Stimulated activated CD4-positive, alpha-beta T cell treated with anti-CD3 and anti-CD28 coated beads, TNF-alpha, amount 100 ng/mL, for 24 hours (primary cell): ENCODE results near the gene PMEPA1.

Experiments used
- DNase-seq, 3 experiments: peaks; one replicate each; pipeline ENCODE4 v3.0.0-alpha.2; 2020; ENCODE audit warnings: low read depth in 3 of 3

PMEPA1 gene

GRCh38 chr20:57736738-57737347 is 27.0 kb upstream of the PMEPA1 start:
- DNase-seq, result no peak

GRCh38 chr20:57735831-57736737 is 26.3 kb upstream of the PMEPA1 start:
- no peak for DNase-seq

- DNase-seq, result no peak
These were observed 24.9 kb upstream of the PMEPA1 start for GRCh38 chr20:57734754-57735153.

- no peak for DNase-seq
These were observed 22.4 kb upstream of the PMEPA1 start for GRCh38 chr20:57732226-57732625.

GRCh38 chr20:57728762-57729161 is 18.9 kb upstream of the PMEPA1 start:
- no peak for DNase-seq

- DNase-seq, result no peak
These were observed 18.0 kb upstream of the PMEPA1 start for GRCh38 chr20:57727863-57728262.

GRCh38 chr20:57725636-57726035 is 15.8 kb upstream of the PMEPA1 start:
- DNase-seq, result no peak

- DNase-seq, result no peak
These were observed 15.0 kb upstream of the PMEPA1 start for GRCh38 chr20:57724610-57725405.

- no peak for DNase-seq
These were observed 14.0 kb upstream of the PMEPA1 start for GRCh38 chr20:57723816-57724215.

- DNase-seq, result no peak
These were observed 10.1 kb upstream of the PMEPA1 start for GRCh38 chr20:57719951-57720350.

- DNase-seq, result peak; percentile 86 to 91 (median 91)
These were observed 8.7 kb upstream of the PMEPA1 start for GRCh38 chr20:57718490-57719009.

- no peak for DNase-seq
These were observed 8.0 kb upstream of the PMEPA1 start for GRCh38 chr20:57717797-57718196.

GRCh38 chr20:57716901-57717300 is 7.1 kb upstream of the PMEPA1 start:
- DNase-seq, result no peak

- no peak for DNase-seq
These were observed 6.4 kb upstream of the PMEPA1 start for GRCh38 chr20:57716202-57716601.

GRCh38 chr20:57715268-57715904 is 5.6 kb upstream of the PMEPA1 start:
- no peak for DNase-seq

- DNase-seq, result no peak
These were observed 4.8 kb upstream of the PMEPA1 start for GRCh38 chr20:57714409-57715267.

- DNase-seq, result no peak
These were observed 4.1 kb upstream of the PMEPA1 start for GRCh38 chr20:57713951-57714350.

- no peak for DNase-seq
These were observed 3.7 kb upstream of the PMEPA1 start for GRCh38 chr20:57713505-57713903.

- no peak for DNase-seq
These were observed 3.2 kb upstream of the PMEPA1 start for GRCh38 chr20:57712851-57713504.

GRCh38 chr20:57712341-57712740 is 2.5 kb upstream of the PMEPA1 start:
- DNase-seq, result no peak
